GM19455 (cell line): ENCODE measurements around the gene MAN1C1.

Experiments
- ATAC-seq: cut with Tn5 transposase; IDR thresholded peaks from one replicate; pipeline ENCODE4 v1.9.1; 2021; ENCODE audit not compliant: unreplicated experiment

MAN1C1 gene

DNA sequence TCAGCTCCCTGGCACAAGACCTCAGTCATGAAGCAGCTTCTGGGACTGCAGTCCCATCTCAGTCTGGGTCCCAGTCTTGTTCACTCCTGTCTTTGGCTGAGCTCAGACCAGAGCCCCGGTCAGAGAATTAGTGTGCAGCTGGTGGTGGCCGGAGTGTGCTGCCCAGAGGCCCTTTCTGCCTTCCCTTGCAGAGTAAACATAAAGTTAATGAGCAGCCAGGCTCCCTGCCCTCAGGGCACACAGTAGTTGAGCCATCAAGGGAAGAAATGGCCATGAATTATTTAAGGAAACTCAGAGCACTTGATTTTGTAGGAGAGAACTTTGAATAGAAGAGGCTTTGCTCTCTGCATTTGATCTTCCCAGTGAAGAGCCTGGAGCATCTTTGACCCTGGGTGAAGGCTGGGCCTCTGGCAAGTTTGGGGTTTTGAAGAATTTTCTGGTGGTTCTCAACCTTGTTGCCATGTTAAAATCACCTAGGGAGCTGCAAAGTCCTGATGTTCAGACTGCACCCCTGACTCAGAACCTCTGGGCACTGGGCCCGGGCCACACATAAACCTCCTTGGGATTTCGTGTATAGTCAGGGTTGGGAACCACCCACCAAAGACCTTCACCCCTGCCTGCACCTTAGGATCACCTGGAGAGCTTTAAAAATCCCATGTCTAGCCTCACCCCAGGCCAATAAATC, 157.0 kb downstream of the MAN1C1 start:
- no peak for ATAC-seq

DNA sequence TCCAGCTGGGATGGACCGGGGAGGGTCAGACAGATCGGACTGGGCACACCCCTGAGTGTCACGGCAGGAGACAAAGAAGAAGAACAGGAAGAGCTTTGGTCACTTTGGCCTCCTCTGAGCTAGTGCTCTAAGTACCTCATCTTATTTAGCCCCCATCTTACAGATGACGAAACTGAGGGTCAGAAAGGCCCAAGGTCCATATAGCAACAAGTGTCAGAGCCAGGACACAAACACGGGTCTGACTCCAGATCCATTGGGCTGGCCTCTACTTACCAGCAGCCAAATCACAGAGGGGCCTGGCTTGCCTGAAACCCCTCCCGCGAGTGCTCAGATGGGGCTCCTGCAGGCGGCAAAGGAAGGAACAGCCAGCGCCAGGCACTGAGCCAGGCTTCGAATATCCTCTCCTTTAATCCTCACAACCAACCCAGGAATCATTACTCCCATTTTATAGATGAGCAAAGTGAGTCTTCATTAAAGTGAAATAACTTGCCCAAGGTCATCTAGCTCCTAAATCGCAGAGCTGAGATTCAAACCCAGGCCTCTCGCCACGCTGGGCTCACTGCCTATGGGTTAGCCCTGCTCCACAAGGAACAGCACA, 157.7 kb downstream of the MAN1C1 start:
- no peak for ATAC-seq

DNA sequence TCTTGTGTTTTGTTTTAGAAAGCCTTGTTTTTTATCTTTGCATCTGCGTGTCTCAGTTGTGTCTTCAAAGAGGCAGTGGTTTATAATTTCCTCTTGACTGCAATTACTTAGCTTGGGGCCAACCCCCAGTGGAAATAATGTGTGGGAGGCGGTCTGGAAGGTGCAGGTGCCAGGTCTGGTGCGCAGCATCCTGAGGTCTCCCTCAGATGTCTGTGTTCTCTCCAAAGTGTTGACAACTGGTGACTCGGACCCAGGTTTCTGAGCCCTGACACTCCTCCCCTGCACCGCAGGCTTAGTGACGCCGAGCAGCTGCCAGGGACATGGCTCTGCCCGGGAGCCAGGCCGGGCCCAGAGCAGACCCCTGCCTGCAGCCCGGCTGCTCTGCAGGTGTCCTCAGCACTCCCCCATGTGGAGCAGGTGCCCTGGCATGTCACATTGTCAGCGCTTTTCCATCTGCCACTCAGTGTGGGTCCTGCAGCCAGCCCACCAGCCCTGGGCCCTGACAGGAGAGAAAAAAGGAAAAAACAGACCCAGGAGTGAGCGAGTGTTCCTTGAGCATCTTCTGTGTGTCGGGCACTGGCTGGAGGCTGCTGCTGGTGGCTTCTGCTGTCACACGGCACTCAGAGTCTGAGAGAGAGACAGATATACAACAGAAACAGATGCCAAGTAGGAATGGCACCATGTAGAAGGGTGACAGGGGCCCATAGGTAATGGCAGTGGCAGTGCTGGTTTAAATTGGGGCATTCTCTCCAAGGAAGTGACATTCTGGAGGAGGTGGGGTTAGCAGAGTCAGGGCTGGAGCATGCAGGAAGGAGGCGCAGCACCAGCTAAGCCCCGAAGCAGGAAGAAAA, 158.6 kb downstream of the MAN1C1 start:
- no peak for ATAC-seq

DNA sequence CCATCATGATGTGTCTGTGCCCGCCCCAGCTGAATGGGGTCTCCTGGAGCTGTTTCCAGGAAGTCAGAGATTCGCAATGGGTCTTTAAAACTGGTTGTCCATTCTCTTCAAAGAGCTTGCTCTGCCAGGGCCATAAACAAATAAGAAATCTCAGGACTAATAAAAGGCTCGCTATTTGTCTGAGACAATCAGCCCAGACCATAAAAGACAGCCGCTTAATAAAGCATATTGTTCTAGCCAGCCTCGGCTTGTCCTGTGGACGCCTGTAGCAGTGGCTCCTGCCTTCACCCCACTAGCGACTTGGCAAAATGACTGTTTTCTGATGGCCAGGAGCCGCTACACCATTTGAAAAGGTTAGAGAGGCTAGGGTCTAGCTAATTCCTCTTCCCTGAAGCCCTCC, 162.8 kb downstream of the MAN1C1 start:
- no peak for ATAC-seq

DNA sequence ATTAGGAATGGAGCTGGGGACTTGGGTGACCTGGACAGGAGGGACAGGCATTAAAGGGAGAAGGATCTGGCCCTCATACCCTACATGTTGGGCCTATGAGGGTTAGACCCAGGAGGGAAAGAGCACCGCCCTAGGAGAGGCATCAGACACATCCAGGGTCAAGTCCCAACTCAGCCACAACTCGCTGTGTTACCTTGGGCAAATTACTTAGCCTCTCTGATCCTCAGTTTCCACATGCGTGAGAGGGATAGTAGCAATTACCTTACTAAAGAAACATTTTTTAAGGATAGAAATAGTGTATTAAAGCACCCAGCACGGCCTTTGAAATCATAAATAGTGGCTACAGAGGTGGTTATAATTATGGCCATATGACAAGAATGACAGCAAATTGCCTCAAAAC, 163.3 kb downstream of the MAN1C1 start:
- no peak for ATAC-seq

DNA sequence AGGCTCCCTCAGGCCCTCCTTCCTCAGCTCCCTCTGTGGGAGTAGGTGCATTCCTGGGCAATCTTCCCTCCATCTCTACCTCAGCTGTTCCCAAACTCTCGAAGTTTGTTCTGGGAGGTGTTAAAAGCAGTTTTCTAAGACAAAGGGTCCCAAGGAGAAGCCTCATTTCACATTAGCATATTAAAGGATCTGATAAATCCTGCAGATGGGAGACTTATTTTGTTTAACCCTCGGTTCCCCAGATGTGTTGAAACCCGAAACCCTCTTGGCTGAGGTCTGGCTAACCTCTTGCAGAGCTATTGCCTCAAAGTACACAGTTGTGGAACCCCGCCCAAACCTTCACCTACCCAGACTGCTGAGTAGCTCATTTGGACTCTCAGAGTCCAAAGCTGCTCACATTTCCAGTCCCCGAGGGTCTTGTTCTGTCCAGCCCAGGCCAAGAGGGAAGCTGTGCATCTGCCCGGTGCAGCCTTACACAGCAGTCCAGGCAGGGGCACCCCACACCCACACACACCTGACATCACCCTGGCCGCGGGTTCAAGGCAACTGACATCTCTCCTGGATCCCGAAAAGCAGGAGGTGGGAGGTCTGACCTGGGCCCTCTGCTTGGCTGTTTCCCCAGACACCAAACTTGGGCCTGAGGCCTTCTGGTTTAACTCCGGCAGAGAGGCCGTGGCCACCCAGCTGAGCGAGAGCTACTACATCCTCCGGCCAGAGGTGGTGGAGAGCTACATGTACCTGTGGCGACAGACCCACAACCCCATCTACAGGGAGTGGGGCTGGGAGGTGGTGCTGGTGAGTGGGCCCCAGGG, 163.9 kb downstream of the MAN1C1 start:
- no peak for ATAC-seq

DNA sequence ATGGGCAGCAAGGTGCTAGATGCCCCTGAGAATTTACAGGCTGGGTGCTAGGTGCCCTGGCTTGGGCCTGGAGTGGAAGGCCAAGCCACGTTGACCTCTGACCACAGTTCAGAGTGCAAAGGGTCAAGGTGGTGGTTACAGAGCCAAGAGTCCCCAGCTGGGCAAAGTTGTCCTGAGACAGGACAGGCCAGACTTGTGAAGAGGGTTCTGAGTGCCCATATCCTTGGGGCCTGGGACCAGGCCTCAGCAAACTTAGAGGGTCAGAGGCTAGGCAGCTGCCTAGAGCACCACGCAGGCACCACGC, 164.5 kb downstream of the MAN1C1 start:
- ATAC-seq = no peak

DNA sequence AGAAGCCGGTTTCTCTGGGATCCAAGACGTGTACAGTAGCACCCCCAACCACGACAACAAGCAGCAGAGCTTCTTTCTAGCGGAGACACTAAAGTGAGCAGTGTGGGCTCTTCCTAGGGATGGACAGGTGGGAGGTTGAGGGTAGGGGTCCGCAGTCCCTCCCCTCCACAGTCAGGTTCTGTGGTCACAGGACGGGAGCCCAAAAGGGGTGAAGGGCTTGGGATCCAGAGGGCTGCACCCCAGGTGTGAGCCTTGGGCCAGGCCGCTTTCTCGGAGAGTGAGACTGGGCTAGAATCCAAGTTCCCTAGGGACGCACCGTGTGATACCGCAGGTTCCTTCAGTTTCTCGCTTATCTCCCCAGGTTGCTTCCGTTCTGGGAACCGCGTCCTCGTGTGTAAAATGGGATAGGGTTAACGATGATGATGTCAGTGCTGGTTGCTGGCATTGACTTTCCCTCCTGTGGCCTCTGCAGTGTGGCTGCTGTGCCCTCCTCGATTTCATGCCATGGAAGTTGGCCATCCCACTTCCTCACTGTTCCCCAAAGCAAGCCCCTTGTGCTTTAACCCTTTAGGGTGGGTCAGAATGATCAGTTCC, 166.1 kb downstream of the MAN1C1 start:
- no peak for ATAC-seq

DNA sequence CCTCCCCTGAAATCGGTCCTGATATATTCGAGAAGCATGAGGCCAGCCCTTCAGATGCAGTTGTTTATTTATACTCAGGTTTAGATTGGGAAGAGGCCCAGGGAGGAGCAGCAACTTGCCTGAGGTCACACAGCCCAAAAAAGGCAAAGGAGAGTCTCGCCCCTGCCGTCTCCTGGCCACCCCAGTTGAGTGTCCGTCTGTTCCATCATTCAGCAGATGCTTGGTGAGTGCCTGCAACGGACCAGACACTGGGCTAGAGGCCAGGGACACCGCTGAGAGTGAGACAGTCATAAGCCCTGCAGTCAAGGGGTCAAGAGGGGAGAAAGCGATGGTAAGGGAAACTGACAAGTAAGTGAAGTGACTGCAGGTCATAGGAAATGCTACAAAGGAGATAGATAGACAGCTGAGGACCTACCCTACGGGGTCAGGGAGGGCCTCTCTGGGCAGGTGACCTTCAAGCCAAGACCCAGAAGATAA, 168.0 kb downstream of the MAN1C1 start:
- no peak for ATAC-seq

DNA sequence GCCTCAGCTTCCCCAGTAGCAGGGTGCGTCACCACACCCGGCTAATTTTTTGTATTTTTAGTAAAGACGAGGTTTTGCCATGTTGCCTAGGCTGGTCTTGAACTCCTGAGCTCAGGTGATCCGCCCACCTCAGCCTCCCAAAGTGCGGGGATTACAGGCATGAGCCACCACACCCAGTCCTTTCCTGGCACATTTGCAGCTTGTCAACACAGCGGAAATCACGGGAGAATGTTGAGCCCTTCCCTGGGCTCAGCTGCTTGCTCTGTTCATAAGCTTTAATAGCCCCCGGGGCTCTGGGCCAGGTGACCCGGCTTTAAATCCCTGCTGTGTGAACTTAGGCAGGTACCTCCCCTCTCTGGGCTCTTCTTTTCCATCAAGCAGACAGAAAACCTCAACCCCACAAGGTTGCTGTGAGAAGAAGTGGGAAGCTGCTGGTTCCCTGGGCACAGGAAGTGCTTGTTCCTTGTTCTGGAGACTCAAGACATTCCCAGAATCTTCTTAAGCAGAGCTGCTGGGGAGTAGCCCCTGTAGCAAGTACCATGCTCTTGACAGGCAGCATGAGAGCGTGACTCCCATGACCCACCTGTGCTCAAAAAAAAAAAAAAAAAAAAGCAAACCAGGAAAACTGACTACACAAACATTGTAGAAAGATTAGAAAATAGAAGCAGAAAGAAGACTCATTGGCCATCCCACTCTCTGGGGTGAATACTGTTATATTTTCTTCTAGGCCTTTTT, 168.9 kb downstream of the MAN1C1 start:
- no peak for ATAC-seq

DNA sequence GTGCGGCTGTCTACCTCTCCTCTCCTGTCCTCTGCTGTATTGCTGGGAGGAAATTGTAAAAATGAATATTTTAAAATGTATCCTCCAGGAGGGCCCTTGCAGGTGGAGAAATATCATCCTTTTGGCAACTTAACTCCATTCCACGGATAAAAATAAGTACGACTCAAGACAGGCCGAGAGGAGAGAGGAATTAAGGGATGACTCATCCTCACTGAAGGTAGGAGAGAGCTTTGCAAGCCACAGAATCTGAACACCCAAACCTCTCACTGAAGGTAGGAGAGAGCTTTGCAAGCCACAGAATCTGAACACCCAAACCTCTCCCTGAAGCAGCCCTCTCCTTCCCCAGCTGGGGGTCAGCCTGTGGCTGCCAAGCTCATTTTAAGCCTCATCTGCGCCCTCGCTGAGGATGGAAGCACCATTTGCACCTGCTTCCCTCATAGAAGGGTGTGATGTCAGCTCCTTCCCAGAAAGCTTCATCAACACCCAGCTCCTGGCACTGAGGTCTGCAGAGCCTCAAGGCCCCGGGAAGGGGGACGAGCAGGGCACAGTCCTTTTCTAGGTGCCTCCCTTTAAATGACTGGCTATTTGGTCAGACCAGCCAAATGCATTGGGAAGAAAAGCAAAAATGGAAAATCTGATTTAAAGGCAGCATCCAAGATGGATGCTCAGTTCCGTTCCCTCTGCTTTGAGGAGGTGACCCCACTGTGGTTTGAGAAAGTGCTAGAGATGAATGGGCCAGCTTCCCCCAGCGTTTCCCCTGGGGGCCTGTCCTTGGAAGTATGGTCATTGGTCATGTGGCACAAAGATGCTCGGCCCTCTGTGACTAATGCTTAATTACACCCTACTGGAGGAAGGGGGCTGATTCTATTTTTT, 170.5 kb downstream of the MAN1C1 start:
- no peak for ATAC-seq

DNA sequence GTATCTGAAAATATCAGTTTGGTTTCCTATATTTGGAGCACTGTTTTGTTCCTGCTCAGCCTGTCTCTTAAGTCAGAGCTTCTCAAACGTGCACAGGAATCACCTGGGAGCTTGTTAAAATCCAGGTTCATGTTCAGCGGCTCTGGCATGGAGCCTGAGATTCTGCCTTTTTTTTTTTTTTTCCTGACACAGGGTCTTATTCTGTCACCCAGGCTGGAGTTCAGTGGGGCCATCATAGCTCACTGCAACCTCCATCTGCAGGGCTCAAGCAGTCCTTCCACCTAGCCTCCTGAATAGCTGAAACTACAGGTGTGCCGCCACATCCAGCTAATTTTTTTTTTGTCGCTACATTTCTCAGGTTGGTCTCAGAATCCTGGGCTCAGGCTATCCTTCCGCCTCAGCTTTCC, 171.2 kb downstream of the MAN1C1 start:
- no peak for ATAC-seq

DNA sequence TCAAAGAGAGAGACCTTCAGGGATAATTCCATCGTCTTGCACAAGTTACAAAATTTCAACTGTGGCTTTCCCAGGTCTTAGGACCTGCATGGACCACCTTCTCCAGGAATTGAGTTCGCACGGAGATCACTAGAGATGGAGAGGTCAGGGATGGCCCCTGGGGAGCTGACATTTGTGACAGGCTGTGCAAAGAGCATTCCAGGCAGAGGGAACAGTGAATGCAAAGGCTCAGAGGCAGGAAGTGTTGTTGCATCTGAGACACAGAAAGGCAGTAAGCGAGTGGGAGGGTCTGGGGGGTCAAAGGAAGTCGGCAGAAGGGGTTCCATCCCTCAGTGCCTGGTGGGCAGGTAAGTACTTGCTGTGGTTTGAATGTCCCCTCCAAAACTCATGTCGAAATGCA, 173.9 kb downstream of the MAN1C1 start:
- no peak for ATAC-seq

DNA sequence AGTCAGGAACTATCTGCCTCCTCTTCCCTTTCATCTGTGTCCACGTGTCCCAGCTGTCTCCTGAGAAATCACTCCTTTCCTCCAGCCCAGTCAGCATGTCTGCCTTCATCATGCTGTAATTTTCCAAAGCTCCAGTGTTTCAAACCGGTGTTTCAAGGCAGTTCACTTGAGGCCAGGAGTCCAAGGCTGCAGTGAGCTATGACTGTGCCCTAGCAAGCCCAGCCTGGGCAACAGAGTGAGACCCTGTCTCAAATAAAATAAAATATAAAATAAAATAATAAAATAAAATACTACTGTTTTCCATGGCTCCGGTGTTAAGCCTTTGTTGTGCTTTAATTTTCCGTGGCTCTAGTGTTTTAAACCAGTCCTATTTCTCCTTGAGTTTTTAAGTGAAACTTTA, 175.5 kb downstream of the MAN1C1 start:
- no peak for ATAC-seq

DNA sequence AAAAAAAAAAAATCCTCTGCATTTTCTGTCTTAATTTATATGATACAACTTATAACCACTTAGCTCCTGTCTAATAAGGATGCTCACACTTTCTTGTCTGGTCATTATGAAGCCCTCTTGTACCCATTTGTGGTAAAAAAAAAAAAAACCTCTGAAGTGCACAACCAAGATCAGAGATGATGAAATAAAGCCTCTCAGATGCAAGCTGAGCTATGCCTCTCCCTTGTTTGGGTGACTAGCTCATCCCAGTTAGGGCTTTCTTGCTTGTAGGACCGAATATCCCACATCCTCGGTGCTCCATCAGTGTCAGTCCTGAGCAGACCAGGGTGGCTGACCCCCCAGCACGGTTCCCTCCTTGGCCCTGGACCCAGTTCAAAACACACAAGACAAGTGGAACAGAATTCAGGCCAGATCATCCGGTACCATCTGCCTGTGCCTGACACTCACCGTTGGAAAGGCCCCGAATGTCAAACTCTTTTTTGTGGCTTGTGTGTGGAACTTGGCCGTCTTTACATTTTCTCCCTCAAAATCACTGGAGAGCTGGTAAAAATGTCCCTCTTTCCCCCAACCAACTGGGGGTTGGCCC, 177.1 kb downstream of the MAN1C1 start:
- no peak for ATAC-seq

DNA sequence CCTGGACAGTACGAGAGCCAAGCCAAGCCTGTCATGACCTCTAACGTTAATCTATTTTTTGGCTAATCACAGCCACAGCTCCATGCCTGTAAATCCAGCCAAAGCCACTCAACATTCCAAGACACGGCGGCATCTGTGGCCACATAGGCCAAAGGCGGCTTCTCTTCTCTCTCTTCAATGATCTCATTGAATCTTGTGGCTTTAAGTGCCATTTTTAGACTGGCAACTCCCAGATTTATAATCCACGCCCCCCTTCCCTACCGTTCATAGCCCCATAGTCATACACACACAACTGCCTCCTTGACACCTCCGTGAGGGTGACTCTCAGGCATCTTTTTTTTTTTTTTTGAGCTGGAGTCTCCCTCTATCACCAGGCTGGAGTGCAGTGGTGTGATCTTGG, 177.7 kb downstream of the MAN1C1 start:
- ATAC-seq = no peak

DNA sequence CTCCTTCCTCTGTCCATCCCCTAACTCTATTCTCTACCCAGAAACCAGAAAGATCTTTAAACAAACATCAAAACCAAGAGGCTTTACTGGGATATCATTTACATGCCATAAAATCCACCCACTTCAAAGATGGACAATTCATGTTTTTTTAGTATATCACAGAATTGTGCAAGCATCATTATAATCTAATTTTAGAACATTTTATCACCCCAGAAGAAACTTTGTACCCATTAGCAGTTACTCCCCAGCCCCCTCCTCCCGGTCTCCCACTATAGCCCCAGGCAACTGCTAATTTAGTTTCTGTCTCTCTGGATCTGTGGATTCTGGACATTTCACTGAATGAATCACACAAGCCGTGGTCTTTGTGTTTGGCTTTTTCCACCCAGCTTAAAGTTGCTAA, 178.6 kb downstream of the MAN1C1 start:
- ATAC-seq = no peak

DNA sequence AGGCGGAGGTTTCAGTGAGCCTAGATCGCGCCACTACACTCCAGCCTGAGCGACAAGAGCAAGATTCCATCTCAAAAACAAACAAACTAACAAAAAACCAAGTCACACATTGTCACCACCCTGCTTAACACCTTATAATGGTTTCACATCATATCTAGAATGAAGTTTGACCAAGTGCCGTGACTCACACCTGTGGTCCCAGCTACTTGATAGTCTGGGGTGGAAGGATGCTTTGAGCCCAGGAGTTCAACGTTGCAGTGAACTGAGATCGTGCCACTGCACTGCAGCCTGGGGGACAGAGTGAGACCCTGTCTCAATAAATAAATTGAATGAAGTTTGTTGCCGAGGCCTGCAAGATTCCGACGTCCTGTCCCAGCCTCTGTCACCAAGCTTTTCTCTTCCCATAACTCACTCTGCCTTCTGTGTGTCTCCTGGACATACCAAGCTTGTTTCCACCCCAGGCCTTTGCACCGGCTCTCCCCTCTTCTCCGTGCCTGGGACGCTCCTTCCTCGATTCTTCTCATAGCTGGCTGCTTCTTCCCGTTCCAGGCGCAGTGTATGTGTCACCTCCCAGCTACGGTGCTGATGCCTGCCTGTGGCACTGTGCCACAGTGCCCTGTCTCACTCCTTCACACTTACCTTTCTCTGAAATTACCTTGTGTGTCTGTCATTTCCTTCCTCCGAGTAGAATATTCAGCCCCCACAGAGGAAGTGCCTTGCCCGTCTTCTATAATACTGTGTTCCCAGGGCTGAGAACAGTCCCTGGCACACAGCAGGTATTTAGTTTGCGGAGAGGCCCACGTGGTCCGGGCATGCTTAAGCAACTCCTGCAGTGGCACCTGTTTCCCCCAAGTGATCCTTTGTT, 179.6 kb downstream of the MAN1C1 start:
- ATAC-seq = no peak
